Transverse colon (tissue), 4 donors: ENCODE measurements around the gene TEX29. TPM values are rescaled to one million over a fixed set of nuclear protein-coding genes. Genes with fewer than 3 reads are reported as not detected.

Experiments used
- DNase-seq: peaks from one replicate; pipeline ENCODE4 v3.0.0-alpha.2; 2019
- H3K27ac ChIP-seq, 4 donors: fragments of 200-600 bp; sonication (generic); 2 replicates each; pipeline ENCODE4 v1.5.1; 2016 to 2018; ENCODE audit warnings: inconsistent platforms in 4 of 4
- H3K27me3 ChIP-seq: fragments of 200-600 bp; sonication (generic); 2 replicates; pipeline ENCODE4 v1.5.1; 2017; ENCODE audit warnings: inconsistent platforms
- H3K36me3 ChIP-seq, 4 donors: fragments of 200-600 bp; sonication (generic); 2 replicates each; pipeline ENCODE4 v1.5.1; 2017 to 2019; ENCODE audit warnings: inconsistent platforms in 4 of 4
- H3K4me1 ChIP-seq, 4 donors: fragments of 200-600 bp; sonication (generic); 2 replicates each; pipeline ENCODE4 v1.5.1; 2017 to 2020; ENCODE audit warnings: inconsistent platforms in 4 of 4
- H3K4me3 ChIP-seq, 4 donors: fragments of 200-600 bp; sonication (generic); 1 replicate in 1 of 4; 2 replicates in 3 of 4; pipeline versions ENCODE4 v1.5.1 to v1.6.1; 2017 to 2019; ENCODE audit warnings: inconsistent platforms in 4 of 4
- H3K9me3 ChIP-seq, 2 donors: fragments of 200-600 bp; sonication (generic); 2 replicates each; pipeline ENCODE4 v1.5.1; 2017 to 2019; ENCODE audit warnings: inconsistent platforms in 2 of 2
- EP300 ChIP-seq: sonication (generic); formaldehyde crosslinking; IDR thresholded peaks from one replicate; pipeline ENCODE4 v1.6.1; 2017; ENCODE audit warnings: antibody characterized with exemption, low read depth
- POLR2A ChIP-seq: fragments of 450-650 bp; IDR thresholded peaks from one replicate; pipeline ENCODE4 v1.6.1; 2016; ENCODE audit warnings: antibody characterized with exemption, mild to moderate bottlenecking, moderate library complexity
- POLR2AphosphoS5 ChIP-seq, 3 donors: sonication (generic); formaldehyde crosslinking; IDR thresholded peaks; one replicate each; pipeline ENCODE4 v1.6.1; 2016; ENCODE audit warnings: antibody characterized with exemption in 3 of 3
- WGBS, 2 donors: methylation state at CpG; one replicate each; pipeline ENCODE4 v1.1.5; 2018; ENCODE audit warnings: low coverage in 1 of 2; 5-methylcytosine and 5-hydroxymethylcytosine counted together
- in situ Hi-C, 4 donors: fragments of 200-750 bp; cut with MboI; loops; one replicate each; pipeline versions ENCODE4 v1.15.0 to v1.15.1; 2017; ENCODE audit warnings: low sequenced_read_pairs in 3 of 4, low pct_ligation_motif_present in 1 of 4, low pct_unique_long_range_greater_than_20kb in 1 of 4
- intact Hi-C: fragments of 100-400 bp; cut with DNase I; formaldehyde crosslinking; loops from one replicate; pipeline ENCODE4 v1.15.1; 2023; ENCODE audit warnings: low total_unique reads
- total RNA-seq, 4 donors: library from RNA; depleted of rRNA; stranded (reverse); fragments of >200 nt; gene quantifications; one replicate each; pipeline ENCODE4 v1.1.0, GENCODE V29; 2016
- TF ChIP-seq, protein P1 (sequence below), 5 experiments: fragments of 200-600 bp in 3 of 5; fragments of 450-650 bp in 2 of 5; sonication (generic) in 3 of 5; IDR thresholded peaks; 1 replicate in 2 of 5; 2 replicates in 3 of 5; pipeline ENCODE4 v1.5.1; 2016 to 2017; ENCODE audit warnings: antibody characterized with exemption in 5 of 5, inconsistent platforms in 3 of 5, mild to moderate bottlenecking in 2 of 5, moderate library complexity in 1 of 5

TEX29 gene
- total RNA-seq = not detected

DNA sequence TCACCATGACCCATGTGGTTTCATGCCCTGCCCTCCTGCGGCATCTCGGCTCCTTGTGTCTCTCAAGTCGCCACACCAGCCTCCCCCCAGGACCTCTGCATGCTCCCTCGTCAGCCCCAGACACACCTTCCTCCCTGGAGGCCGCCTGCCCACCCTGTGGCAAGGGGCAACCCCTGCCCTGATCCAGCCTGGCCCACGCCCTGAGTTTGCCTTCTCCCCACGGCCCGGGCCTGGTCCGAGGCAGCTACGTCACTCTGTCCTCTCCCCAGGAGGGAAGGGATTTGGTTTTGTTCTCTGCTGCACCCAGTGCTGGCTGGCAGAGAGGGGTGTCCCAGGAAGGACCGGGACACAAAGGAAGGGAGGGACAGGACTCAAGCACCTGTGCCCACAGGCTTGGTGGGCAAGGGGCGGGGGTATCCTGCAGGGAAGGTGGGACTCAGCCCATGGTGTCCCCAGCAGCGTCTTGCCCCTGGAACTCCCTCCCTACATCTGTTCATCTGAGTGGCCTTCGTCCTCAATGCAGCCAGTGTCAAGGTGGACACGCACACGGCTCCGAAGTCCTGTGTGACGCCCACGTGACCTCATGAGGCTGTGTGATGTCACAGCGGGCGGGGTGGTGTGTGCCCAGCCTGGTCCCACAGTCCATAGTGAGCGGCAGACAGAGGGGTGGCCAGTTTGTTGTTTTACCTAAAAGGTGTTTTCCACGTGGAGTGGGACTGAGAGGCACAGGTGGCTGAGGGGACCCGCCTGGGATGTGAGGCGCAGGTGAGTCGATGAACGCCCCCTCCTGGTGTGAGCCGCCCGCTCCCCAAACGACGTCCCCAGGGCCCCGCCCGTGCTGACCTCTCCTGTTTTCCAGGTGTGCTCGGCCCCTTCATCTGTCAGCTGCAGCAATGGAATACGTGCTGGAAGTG lies at the start of gene TEX29:
TSS of gene TEX29 (plus strand) at position 645 of the 914 bp plus-strand sequence. CDS start at position 894, 249 bp downstream.
- in situ Hi-C loops = no loop called here
- H3K36me3 ChIP-seq = no peaks in the 10 kb centered on the region
- WGBS, 2 donors = 83% methylated on average over 35 of the region's 35 CpGs; no CpG with 5 or more reads in 1 of the 2 donors
- no peaks in the 10 kb centered on the region for H3K4me1 ChIP-seq
- intact Hi-C loops = no loop called here
- no peaks in the 10 kb centered on the region for H3K9me3 ChIP-seq
- no peak for DNase-seq
- H3K27ac ChIP-seq = no peak within 1 kb of the TSS
- H3K27me3 ChIP-seq = no peaks in the 10 kb centered on the region
- H3K4me3 ChIP-seq = no peak within 1 kb of the TSS
- TF ChIP-seq POLR2AphosphoS5 (IDR thresholded peaks at IDR 0.05) (no peak), POLR2A (no peak), EP300 (no peak)
- TF ChIP-seq, protein P1, sequence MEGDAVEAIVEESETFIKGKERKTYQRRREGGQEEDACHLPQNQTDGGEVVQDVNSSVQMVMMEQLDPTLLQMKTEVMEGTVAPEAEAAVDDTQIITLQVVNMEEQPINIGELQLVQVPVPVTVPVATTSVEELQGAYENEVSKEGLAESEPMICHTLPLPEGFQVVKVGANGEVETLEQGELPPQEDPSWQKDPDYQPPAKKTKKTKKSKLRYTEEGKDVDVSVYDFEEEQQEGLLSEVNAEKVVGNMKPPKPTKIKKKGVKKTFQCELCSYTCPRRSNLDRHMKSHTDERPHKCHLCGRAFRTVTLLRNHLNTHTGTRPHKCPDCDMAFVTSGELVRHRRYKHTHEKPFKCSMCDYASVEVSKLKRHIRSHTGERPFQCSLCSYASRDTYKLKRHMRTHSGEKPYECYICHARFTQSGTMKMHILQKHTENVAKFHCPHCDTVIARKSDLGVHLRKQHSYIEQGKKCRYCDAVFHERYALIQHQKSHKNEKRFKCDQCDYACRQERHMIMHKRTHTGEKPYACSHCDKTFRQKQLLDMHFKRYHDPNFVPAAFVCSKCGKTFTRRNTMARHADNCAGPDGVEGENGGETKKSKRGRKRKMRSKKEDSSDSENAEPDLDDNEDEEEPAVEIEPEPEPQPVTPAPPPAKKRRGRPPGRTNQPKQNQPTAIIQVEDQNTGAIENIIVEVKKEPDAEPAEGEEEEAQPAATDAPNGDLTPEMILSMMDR (IDR thresholded peaks at IDR 0.05) = no peak

DNA sequence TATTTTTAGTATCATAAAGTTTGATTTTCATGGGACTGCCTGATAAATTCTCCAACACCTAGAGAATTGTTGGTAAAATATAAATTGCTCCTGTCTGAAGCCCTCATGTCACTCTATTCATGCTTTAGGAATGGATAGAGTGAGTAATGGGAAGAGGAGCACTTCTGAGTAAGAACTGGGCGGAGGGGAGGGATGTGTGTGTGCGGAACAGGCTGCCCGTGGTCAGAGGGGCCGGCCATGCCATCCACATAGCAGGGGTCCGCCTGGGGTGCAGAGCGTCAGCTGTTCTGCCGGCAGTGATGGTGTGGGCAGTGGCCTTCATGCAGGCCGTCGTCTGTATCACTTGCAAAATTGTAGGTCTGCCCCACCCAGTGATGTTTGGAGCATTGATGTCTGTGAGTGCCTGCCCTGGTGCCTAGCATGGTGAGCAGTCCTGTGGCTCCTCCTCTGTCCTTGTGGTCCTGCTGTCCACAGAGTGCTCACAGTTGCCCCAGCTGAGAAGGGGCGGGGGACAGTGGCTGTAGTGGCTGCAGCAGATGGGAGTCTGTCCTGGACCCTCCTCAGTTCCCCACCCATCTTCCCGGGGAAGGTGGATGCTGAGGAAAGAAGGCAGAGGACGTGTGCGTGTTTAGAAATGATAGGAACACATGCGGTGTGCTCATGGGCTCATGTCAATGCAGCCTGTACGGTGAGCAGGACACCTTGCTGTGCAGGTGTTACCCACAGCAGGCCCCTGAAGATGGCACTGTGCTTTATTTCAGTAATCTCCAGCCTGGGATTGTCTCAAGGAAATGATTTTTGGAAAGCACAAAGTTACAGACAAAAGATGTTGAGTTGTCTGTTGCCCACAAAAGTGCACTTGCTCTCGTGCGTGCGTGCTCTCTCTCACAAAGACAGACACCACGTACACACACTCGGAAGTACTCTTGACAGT lies 49.4 kb upstream of the TEX29 start:
- peaks cover 0 to 21% (median 7%) of the 10 kb centered on the region in 4 donors for H3K36me3 ChIP-seq
- intact Hi-C loops = loop anchor here (10.0 kb wide), 1 partner anchor 1414 kb away; no protein-coding TSS in a partner anchor
- H3K9me3 ChIP-seq = no peaks in the 10 kb centered on the region
- H3K27ac ChIP-seq = no peak overlapping the region
- H3K4me1 ChIP-seq = peaks cover 0 to 7% (median 0%) of the 10 kb centered on the region in 4 donors
- H3K27me3 ChIP-seq = no peaks in the 10 kb centered on the region
- WGBS, 2 donors = 94 to 100% methylated on average over 2 to 20 of the region's 20 CpGs
- in situ Hi-C loops = loop anchor here in 1 of 4 donors (25.0 kb wide), 1 partner anchor 109 kb away; no protein-coding TSS in a partner anchor
- H3K4me3 ChIP-seq = no peak overlapping the region
- no peak for DNase-seq
- TF ChIP-seq POLR2A (no peak), POLR2AphosphoS5 (IDR thresholded peaks at IDR 0.05) (no peak), EP300 (no peak)
- TF ChIP-seq, protein P1 (IDR thresholded peaks at IDR 0.05) = no peak

DNA sequence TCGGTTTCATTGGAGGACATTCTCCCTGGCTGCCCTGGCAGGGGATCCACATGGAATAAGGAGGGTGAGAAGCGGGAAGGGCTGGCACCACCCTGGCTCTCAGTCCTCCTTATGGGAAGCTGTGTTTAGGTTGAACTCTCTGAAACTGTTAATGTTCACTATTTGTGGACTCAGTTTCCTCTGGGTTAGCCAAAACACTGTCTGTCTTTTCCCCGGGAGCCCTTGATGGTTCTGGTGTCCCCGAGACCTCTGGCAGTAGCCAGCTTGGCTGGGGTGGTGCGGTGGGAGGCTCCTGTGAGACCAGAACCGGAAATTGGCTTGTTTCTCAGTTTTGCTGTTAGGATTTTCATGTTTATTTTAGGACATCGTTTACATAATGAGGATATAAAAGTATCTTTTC lies 48.3 kb upstream of the TEX29 start:
- TF ChIP-seq, protein P1 (IDR thresholded peaks at IDR 0.05) = no peak
- no peak for TF ChIP-seq POLR2A
- TF ChIP-seq POLR2AphosphoS5 (IDR thresholded peaks at IDR 0.05) = no peak
- TF ChIP-seq EP300 = no peak
- H3K4me3 ChIP-seq = no peak overlapping the region
- WGBS, 2 donors = 72% methylated on average over 7 of the region's 7 CpGs; no CpG with 5 or more reads in 1 of the 2 donors
- in situ Hi-C loops (loop anchor here in 1 of 4 donors (25.0 kb wide), 1 partner anchor 110 kb away; no protein-coding TSS in a partner anchor), intact Hi-C loops (loop anchor here (10.0 kb wide), 1 partner anchor 1413 kb away; no protein-coding TSS in a partner anchor)
- H3K36me3 ChIP-seq = peaks cover 0 to 30% (median 13%) of the 10 kb centered on the region in 4 donors
- DNase-seq = no peak
- H3K27ac ChIP-seq = no peak overlapping the region
- no peaks in the 10 kb centered on the region for H3K27me3 ChIP-seq
- H3K9me3 ChIP-seq = no peaks in the 10 kb centered on the region
- peaks cover 0 to 7% (median 0%) of the 10 kb centered on the region in 4 donors for H3K4me1 ChIP-seq
